ENCODE data around the gene TXNRD2.
"Not testable (repeated sequence)": the region's sequence is repeated elsewhere in the genome, so short reads cannot be mapped to it uniquely, and the experiment has no call there.

The TXNRD2 gene

GRCh38 chr22:19844377-19845053, 97.1 kb downstream of the TXNRD2 start:
- no peak for DNase-seq (ENCODE audit: low read depth)

- no peak for DNase-seq (ENCODE audit: low read depth)
Observed at GRCh38 chr22:19843857-19844376, 97.7 kb downstream of the TXNRD2 start.

- no peak for DNase-seq (ENCODE audit: low read depth)
Observed at GRCh38 chr22:19843107-19843856, 98.3 kb downstream of the TXNRD2 start.

- DNase-seq (ENCODE audit: low read depth) = no peak
Observed at GRCh38 chr22:19842393-19843106, 99.1 kb downstream of the TXNRD2 start.

- DNase-seq (ENCODE audit: low read depth) = no peak
Observed at GRCh38 chr22:19841641-19842392, 99.8 kb downstream of the TXNRD2 start.

GRCh38 chr22:19840955-19841640, 100.5 kb downstream of the TXNRD2 start:
- DNase-seq (ENCODE audit: low read depth) = no peak

GRCh38 chr22:19840059-19840458, 101.6 kb downstream of the TXNRD2 start:
- no peak for DNase-seq (ENCODE audit: low read depth)

GRCh38 chr22:19837915-19838314, 103.7 kb downstream of the TXNRD2 start:
- DNase-seq (ENCODE audit: low read depth) = no peak

GRCh38 chr22:19836512-19836911, 105.1 kb downstream of the TXNRD2 start:
- no peak for DNase-seq (ENCODE audit: low read depth)

GRCh38 chr22:19834599-19834998, 107.0 kb downstream of the TXNRD2 start:
- DNase-seq (ENCODE audit: low read depth) = no peak

- not testable (repeated sequence) for DNase-seq (ENCODE audit: low read depth)
Observed at GRCh38 chr22:19833327-19833726, 108.3 kb downstream of the TXNRD2 start.

GRCh38 chr22:19832476-19833108, 109.0 kb downstream of the TXNRD2 start:
- DNase-seq (ENCODE audit: low read depth) = no peak

GRCh38 chr22:19831979-19832378, 109.6 kb downstream of the TXNRD2 start:
- not testable (repeated sequence) for DNase-seq (ENCODE audit: low read depth)

GRCh38 chr22:19831016-19831415, 110.6 kb downstream of the TXNRD2 start:
- no peak for DNase-seq (ENCODE audit: low read depth)

GRCh38 chr22:19828035-19828401, 113.6 kb downstream of the TXNRD2 start:
- DNase-seq (ENCODE audit: low read depth) = no peak

- DNase-seq (ENCODE audit: low read depth) = no peak
Observed at GRCh38 chr22:19827341-19828034, 114.1 kb downstream of the TXNRD2 start.

- DNase-seq (ENCODE audit: low read depth) = no peak
Observed at GRCh38 chr22:19826619-19826950, 115.0 kb downstream of the TXNRD2 start.

GRCh38 chr22:19825904-19826618, 115.6 kb downstream of the TXNRD2 start:
- DNase-seq (ENCODE audit: low read depth) = no peak
